GM13977 (cell line): Measurements from ENCODE around the gene SLIT3.

Experiments used
- DNase-seq: peaks from one replicate; pipeline ENCODE4 v3.0.0; 2012; ENCODE audit warnings: low spot score
- CTCF ChIP-seq: IDR thresholded peaks from 2 replicates; pipeline ENCODE4 v1.5.1; 2012; ENCODE audit warnings: mild to moderate bottlenecking, control low read depth; ENCODE audit not compliant: insufficient read depth; ENCODE audit errors: extremely low read depth, missing control alignments
- in situ Hi-C: fragments of 300-500 bp; cut with MboI; formaldehyde crosslinking; loops from one replicate; pipeline ENCODE4 v1.12.0; 2022; ENCODE audit warnings: low sequenced_read_pairs, low pct_unique_long_range_greater_than_20kb, mixed read lengths, inconsistent platforms; ENCODE audit not compliant: unreplicated experiment

SLIT3 gene

GRCh38 chr5:168935183-168935582 lies 365.8 kb downstream of the SLIT3 start:
- no peak for TF ChIP-seq CTCF
- in situ Hi-C loops, result no loop called here
- DNase-seq, result no peak

- in situ Hi-C loops, result no loop called here
- no peak for DNase-seq
- no peak for TF ChIP-seq CTCF
Observed at GRCh38 chr5:168934169-168934568, 366.8 kb downstream of the SLIT3 start.

- in situ Hi-C loops, result no loop called here
- DNase-seq, result no peak
- no peak for TF ChIP-seq CTCF
Observed at GRCh38 chr5:168932400-168933189, 368.3 kb downstream of the SLIT3 start.

GRCh38 chr5:168931638-168932345 lies 369.1 kb downstream of the SLIT3 start:
- in situ Hi-C loops, result no loop called here
- no peak for TF ChIP-seq CTCF
- DNase-seq, result no peak

- TF ChIP-seq CTCF, result no peak
- no peak for DNase-seq
- in situ Hi-C loops, result no loop called here
Observed at GRCh38 chr5:168929656-168930055, 371.3 kb downstream of the SLIT3 start.

- no peak for TF ChIP-seq CTCF
- in situ Hi-C loops, result no loop called here
- DNase-seq, result no peak
Observed at GRCh38 chr5:168925160-168925559, 375.8 kb downstream of the SLIT3 start.
